GM12878 (cell line): Measurements from ENCODE around the gene ZNF423. TPM values are rescaled to one million over a fixed set of nuclear protein-coding genes. Genes with fewer than 3 reads are reported as not detected.

Experiments
- ATAC-seq: fragments of 200-7000 bp; cut with Tn5 transposase; 3 replicates; pipeline ENCODE4 v1.9.1; 2020; ENCODE audit warnings: mild to moderate bottlenecking, moderate library complexity
- BruUV-seq: library from RNA; stranded (reverse); fragments of 400-500 nt; replicated peaks from 2 replicates; lab custom pipeline; 2021; lab: Mats Ljungman, UMichigan
- CTCF ChIA-PET: fragments of 300-600 bp; sonication (Branson Sonifier 250); formaldehyde crosslinking; extraction: SDS; loops from one replicate; lab custom pipeline; 2021; ENCODE audit warnings: inconsistent platforms; lab: Yijun Ruan, JAX
- POLR2A ChIA-PET: fragments of 350-600 bp; formaldehyde crosslinking; extraction: SDS; loops from one replicate; lab custom pipeline; 2021; ENCODE audit warnings: inconsistent platforms; lab: Charles Lee
- RAD21 ChIA-PET: fragments of 300-600 bp; sonication (Branson Sonifier 250); formaldehyde crosslinking; loops from one replicate; lab custom pipeline; 2023; ENCODE audit warnings: antibody characterized with exemption; ENCODE audit not compliant: unreplicated experiment; lab: Charles Lee
- SMC1A ChIA-PET: fragments of 300-600 bp; sonication (Branson Sonifier 250); formaldehyde crosslinking; loops from one replicate; lab custom pipeline; 2023; ENCODE audit not compliant: unreplicated experiment, uncharacterized antibody; lab: Charles Lee
- DNase-seq: peaks from one replicate; pipeline ENCODE4 v3.0.0-alpha.2; 2011; ENCODE audit warnings: low read depth, low spot score
- FAIRE-seq: peaks from 3 replicates; lab custom pipeline; 2011; peaks lifted over from hg19 to GRCh38; lab: Jason Lieb, UNC
- H2AFZ ChIP-seq: 2 replicates; pipeline ENCODE4 v1.6.0; 2011; ENCODE audit warnings: low read depth, low read length, control low read depth; ENCODE audit not compliant: control insufficient read depth
- H3K27ac ChIP-seq: 2 replicates; pipeline ENCODE4 v1.5.1; 2011; ENCODE audit warnings: control low read depth; ENCODE audit not compliant: control insufficient read depth, insufficient read depth
- H3K27me3 ChIP-seq, 2 experiments: replicated peaks in 1 of 2; 2 replicates each; pipeline versions ENCODE4 v1.6.0 to v1.6.1; 2011; ENCODE audit warnings: low read length in 1 of 2; ENCODE audit not compliant: control insufficient read depth in 2 of 2, insufficient read depth in 2 of 2
- H3K36me3 ChIP-seq, 2 experiments: 2 replicates each; pipeline ENCODE4 v1.5.1; 2011; ENCODE audit warnings: low read length in 1 of 2; ENCODE audit not compliant: control insufficient read depth in 2 of 2, insufficient read depth in 2 of 2
- H3K4me1 ChIP-seq: 2 replicates; pipeline ENCODE4 v1.6.1; 2011; ENCODE audit warnings: mild to moderate bottlenecking, low read length, moderate library complexity, mixed read lengths; ENCODE audit not compliant: control insufficient read depth, insufficient read depth
- H3K4me2 ChIP-seq: 2 replicates; pipeline ENCODE4 v1.6.0; 2011; ENCODE audit warnings: control low read depth; ENCODE audit not compliant: control insufficient read depth, insufficient read depth
- H3K4me3 ChIP-seq: fragments of 200-600 bp; sonication (generic); 2 replicates; pipeline ENCODE4 v1.5.1; 2016
- H3K79me2 ChIP-seq: 2 replicates; pipeline ENCODE4 v1.6.0; 2011; ENCODE audit warnings: low read length; ENCODE audit not compliant: control insufficient read depth, insufficient read depth
- H3K9ac ChIP-seq: 2 replicates; pipeline ENCODE4 v1.8.0; 2011; ENCODE audit warnings: low read length, control low read depth, mixed read lengths; ENCODE audit not compliant: control insufficient read depth, insufficient read depth
- H3K9me3 ChIP-seq: replicated peaks from 3 replicates; pipeline ENCODE4 v1.5.1; 2011; ENCODE audit warnings: mild to moderate bottlenecking, low read length; ENCODE audit not compliant: control insufficient read depth, insufficient read depth
- H4K20me1 ChIP-seq: 2 replicates; pipeline ENCODE4 v1.6.0; 2011; ENCODE audit not compliant: control insufficient read depth, insufficient read depth
- ATF7 ChIP-seq: fragments of 450-650 bp; IDR thresholded peaks from 2 replicates; pipeline ENCODE4 v1.6.1; 2016; ENCODE audit warnings: low read depth, mild to moderate bottlenecking
- FOXK2 ChIP-seq: fragments of 450-650 bp; IDR thresholded peaks from 2 replicates; pipeline ENCODE4 v1.6.1; 2017; ENCODE audit warnings: mild to moderate bottlenecking, moderate library complexity
- IKZF1 ChIP-seq: fragments of 450-650 bp; conservative IDR thresholded peaks from 2 replicates; pipeline ENCODE4 v1.6.1; 2017; ENCODE audit warnings: antibody characterized with exemption, mild to moderate bottlenecking
- SUPT20H ChIP-seq: IDR thresholded peaks from 2 replicates; pipeline ENCODE4 v1.6.1; 2011; ENCODE audit warnings: low read depth, mild to moderate bottlenecking, low read length, moderate library complexity, borderline replicate concordance; ENCODE audit not compliant: control insufficient read depth
- SUZ12 ChIP-seq: fragments of 200-600 bp; sonication (generic); IDR thresholded peaks from one replicate; pipeline ENCODE4 v1.6.1; 2018; ENCODE audit warnings: antibody characterized with exemption, mild to moderate bottlenecking; ENCODE audit not compliant: unreplicated experiment
- WGBS: methylation state at CpG from one replicate; pipeline ENCODE4 v1.1.6; 2016; ENCODE audit warnings: low lambda C conversion rate; ENCODE audit not compliant: insufficient replicate concordance, insufficient coverage; ENCODE audit errors: missing lambda C conversion rate; 5-methylcytosine and 5-hydroxymethylcytosine counted together
- in situ Hi-C: fragments of 300-500 bp; cut with MboI; formaldehyde crosslinking; loops from 9 replicates; pipeline ENCODE4 v1.14.3; 2018; ENCODE audit warnings: mixed read lengths
- intact Hi-C: fragments of 100-400 bp; cut with micrococcal nuclease; formaldehyde crosslinking; loops from one replicate; pipeline ENCODE4 v1.14.2; 2022; ENCODE audit not compliant: unreplicated experiment
- polyA plus RNA-seq, 11 experiments: library from polyadenylated mRNA; depleted of rRNA in 4 of 11; unstranded in 6 of 11; stranded (reverse) in 5 of 11; fragments of >200 nt; fragmentation: Nextera tagmentation in 4 of 11; fragmentation: Illumina TruSeq in 1 of 11; extraction: Ambion mirVana in 4 of 11; extraction: Trizol in 1 of 11; gene quantifications; 1 replicate in 1 of 11; 2 replicates in 10 of 11; pipeline versions ENCODE4 v1.2.1 to v1.2.3, GENCODE V29; 2011 to 2016; ENCODE audit warnings: inconsistent platforms in 2 of 11, missing spikeins in 2 of 11, low read depth in 1 of 11
- total RNA-seq, 4 experiments: library from RNA; depleted of rRNA in 3 of 4; stranded (reverse); fragments of >200 nt in 3 of 4; fragmentation: Illumina TruSeq in 1 of 4; extraction: Trizol in 1 of 4; gene quantifications; 2 replicates each; pipeline versions ENCODE4 v1.2.1 to v1.2.3, GENCODE V29; 2013 to 2021
- TF ChIP-seq, protein P1 (sequence below): fragments of 450-650 bp; IDR thresholded peaks from 2 replicates; pipeline ENCODE4 v1.6.1; 2017; ENCODE audit warnings: antibody characterized with exemption, mild to moderate bottlenecking, moderate library complexity
- TF ChIP-seq, protein P2 (sequence below): fragments of 450-650 bp; IDR thresholded peaks from 2 replicates; pipeline ENCODE4 v1.6.1; 2016; ENCODE audit warnings: mild to moderate bottlenecking

Gene ZNF423
- total and polyA plus RNA-seq, 10 of the 15 experiments (the other 5 are each of a cell fraction or from before 2014, with no cell fraction given), result 0.03 to 0.64 (median 0.10) TPM

DNA sequence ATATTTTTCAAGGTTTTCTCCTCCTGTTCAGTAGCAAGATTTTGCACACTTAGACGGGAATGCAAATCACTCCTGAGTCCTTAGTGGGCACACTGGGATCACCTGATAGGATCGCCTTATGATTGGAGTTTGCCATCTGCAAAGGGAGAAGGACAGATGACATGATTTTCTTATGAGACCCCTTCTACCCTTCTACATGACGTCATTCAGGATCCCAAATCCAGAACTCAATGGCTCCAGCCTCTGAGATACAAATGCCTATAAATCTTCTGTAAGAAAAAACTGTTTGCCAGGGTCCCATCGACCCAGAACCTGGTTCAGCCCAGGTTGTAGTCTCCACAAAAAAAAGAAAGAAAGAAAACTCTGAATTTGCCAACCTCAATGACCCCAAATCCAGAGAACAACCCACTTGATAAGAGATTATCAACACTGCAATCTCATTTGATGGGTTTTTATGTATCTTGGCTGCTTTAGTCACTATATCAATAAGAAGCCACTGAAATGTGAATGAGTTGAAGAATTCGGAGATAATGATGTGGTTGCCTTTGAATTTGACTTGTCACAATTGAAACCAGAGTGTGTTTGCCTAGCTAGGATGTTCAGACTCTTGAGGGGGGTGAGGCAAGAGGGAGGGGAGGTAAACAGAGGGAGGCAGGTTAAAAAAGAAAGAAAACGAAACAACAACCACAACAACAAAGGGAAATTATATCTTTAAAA lies 6.7 kb downstream of the ZNF423 start:
- no peaks in the 10 kb centered on the region for H3K4me1 ChIP-seq
- ATAC-seq, result no peak
- no peak overlapping the region for H2AFZ ChIP-seq
- no peak for DNase-seq
- TF ChIP-seq IKZF1, result no peak
- TF ChIP-seq ATF7, result 0 out of 2 replicates have a peak, but pooled peaks have one; percentile 21
- ChIA-PET POLR2A (no interaction called here), RAD21 (interaction anchor here (0.6 kb wide), 1 partner anchor 17 kb away, joined by 3 read pairs; no protein-coding TSS in a partner anchor), CTCF (no interaction called here), SMC1A (no interaction called here)
- H3K79me2 ChIP-seq, result no peaks in the 10 kb centered on the region
- WGBS, result 6% methylated on average over 6 of the region's 6 CpGs
- intact Hi-C loops (no loop called here), in situ Hi-C loops (no loop called here)
- H3K4me3 ChIP-seq, result no peak overlapping the region
- peaks cover 5 to 14% of the 10 kb centered on the region in 2 experiments for H3K27me3 ChIP-seq
- no peak overlapping the region for H3K27ac ChIP-seq
- H3K9ac ChIP-seq, result no peak overlapping the region
- no TSS peak for BruUV-seq
- no peak for FAIRE-seq
- no peak overlapping the region for H3K4me2 ChIP-seq
- no peaks in the 10 kb centered on the region for H3K9me3 ChIP-seq
- H4K20me1 ChIP-seq, result no peaks in the 10 kb centered on the region
- H3K36me3 ChIP-seq, result no peaks in the 10 kb centered on the region

DNA sequence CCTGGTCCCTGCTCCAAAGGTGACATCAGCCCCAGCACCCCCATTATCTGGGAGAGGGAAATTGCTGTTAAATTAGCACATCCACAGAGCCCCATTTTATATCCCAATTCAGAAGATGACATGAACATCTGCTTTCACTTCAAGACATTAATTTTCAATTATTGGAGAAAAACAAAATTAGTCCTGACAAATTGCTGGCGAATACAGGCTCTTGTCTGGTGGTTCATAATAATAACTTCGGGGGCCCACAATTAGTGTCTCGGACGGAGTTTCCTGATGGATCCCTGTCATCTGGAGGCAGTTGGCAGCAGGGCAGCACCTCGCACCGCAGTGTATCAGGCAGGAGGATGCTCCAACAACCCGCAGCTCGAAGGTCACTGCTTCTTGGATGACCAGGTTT lies 7.4 kb downstream of the ZNF423 start:
- in situ Hi-C loops (no loop called here), intact Hi-C loops (no loop called here)
- no peak for DNase-seq
- no TSS peak for BruUV-seq
- Histone ChIP-seq H3K4me3 (no peak overlapping the region), H3K9ac (no peak overlapping the region), H3K27me3 (peaks cover 3 to 9% of the 10 kb centered on the region in 2 experiments; a peak in 3 of 4 replicates), H3K27ac (no peak overlapping the region), H3K4me2 (no peak overlapping the region), H3K4me1 (no peaks in the 10 kb centered on the region), H2AFZ (no peak overlapping the region), H3K9me3 (no peaks in the 10 kb centered on the region), H4K20me1 (no peaks in the 10 kb centered on the region), H3K36me3 (no peaks in the 10 kb centered on the region), H3K79me2 (no peaks in the 10 kb centered on the region)
- ChIA-PET POLR2A (no interaction called here), SMC1A (no interaction called here), CTCF (no interaction called here), RAD21 (no interaction called here)
- WGBS, result 9% methylated on average over 8 of the region's 8 CpGs
- no peak for FAIRE-seq
- no peak for TF ChIP-seq FOXK2
- TF ChIP-seq, protein P1, sequence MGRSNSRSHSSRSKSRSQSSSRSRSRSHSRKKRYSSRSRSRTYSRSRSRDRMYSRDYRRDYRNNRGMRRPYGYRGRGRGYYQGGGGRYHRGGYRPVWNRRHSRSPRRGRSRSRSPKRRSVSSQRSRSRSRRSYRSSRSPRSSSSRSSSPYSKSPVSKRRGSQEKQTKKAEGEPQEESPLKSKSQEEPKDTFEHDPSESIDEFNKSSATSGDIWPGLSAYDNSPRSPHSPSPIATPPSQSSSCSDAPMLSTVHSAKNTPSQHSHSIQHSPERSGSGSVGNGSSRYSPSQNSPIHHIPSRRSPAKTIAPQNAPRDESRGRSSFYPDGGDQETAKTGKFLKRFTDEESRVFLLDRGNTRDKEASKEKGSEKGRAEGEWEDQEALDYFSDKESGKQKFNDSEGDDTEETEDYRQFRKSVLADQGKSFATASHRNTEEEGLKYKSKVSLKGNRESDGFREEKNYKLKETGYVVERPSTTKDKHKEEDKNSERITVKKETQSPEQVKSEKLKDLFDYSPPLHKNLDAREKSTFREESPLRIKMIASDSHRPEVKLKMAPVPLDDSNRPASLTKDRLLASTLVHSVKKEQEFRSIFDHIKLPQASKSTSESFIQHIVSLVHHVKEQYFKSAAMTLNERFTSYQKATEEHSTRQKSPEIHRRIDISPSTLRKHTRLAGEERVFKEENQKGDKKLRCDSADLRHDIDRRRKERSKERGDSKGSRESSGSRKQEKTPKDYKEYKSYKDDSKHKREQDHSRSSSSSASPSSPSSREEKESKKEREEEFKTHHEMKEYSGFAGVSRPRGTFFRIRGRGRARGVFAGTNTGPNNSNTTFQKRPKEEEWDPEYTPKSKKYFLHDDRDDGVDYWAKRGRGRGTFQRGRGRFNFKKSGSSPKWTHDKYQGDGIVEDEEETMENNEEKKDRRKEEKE, result no peak
- TF ChIP-seq SUZ12, result no peak
- no peak for TF ChIP-seq SUPT20H
- TF ChIP-seq, protein P2, sequence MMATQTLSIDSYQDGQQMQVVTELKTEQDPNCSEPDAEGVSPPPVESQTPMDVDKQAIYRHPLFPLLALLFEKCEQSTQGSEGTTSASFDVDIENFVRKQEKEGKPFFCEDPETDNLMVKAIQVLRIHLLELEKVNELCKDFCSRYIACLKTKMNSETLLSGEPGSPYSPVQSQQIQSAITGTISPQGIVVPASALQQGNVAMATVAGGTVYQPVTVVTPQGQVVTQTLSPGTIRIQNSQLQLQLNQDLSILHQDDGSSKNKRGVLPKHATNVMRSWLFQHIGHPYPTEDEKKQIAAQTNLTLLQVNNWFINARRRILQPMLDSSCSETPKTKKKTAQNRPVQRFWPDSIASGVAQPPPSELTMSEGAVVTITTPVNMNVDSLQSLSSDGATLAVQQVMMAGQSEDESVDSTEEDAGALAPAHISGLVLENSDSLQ, result no peak
- ATAC-seq, result no peak
